Activated CD4-positive, alpha-beta T cell treated with anti-CD3 and anti-CD28 coated beads, Interleukin-2, amount 10 ng/mL, durations not matched to agents 7 days and 5 days (primary cell): ENCODE data around the gene SMCO4. TPM values are rescaled to one million over a fixed set of nuclear protein-coding genes. Genes with fewer than 3 reads are reported as not detected.

Experiments used
- CTCF ChIA-PET: fragments of 350-600 bp; sonication (Branson Sonifier 250); formaldehyde crosslinking; loops from one replicate; lab custom pipeline; 2021; ENCODE audit warnings: antibody characterized with exemption; lab: Charles Lee
- POLR2A ChIA-PET: fragments of 350-600 bp; sonication (Branson Sonifier 250); formaldehyde crosslinking; loops from one replicate; lab custom pipeline; 2021; ENCODE audit warnings: antibody characterized with exemption; lab: Charles Lee
- DNase-seq: peaks from one replicate; pipeline ENCODE4 v3.0.0-alpha.2; 2020
- H3K27ac Mint-ChIP-seq: one replicate; pipeline ENCODE4 v1.8.0; 2021; ENCODE audit warnings: mild to moderate bottlenecking, moderate library complexity, mixed read lengths
- H3K27me3 Mint-ChIP-seq: one replicate; pipeline ENCODE4 v1.8.0; 2021; ENCODE audit warnings: mixed read lengths
- H3K36me3 Mint-ChIP-seq: one replicate; pipeline ENCODE4 v1.8.0; 2021; ENCODE audit warnings: low read depth, mixed read lengths
- H3K4me1 Mint-ChIP-seq: one replicate; pipeline ENCODE4 v1.8.0; 2021; ENCODE audit warnings: mixed read lengths
- H3K4me3 Mint-ChIP-seq: one replicate; pipeline ENCODE4 v1.8.0; 2021; ENCODE audit warnings: mild to moderate bottlenecking, moderate library complexity, mixed read lengths
- H3K9me3 Mint-ChIP-seq: one replicate; pipeline ENCODE4 v1.8.0; 2021; ENCODE audit warnings: mixed read lengths
- total RNA-seq, 2 experiments: library from RNA; stranded (reverse); gene quantifications; one replicate each; pipeline ENCODE4 v1.2.3, GENCODE V29; 2021

The SMCO4 gene
- total RNA-seq, 2 experiments from 2014 or later = 35.4 to 41.9 TPM

- Mint-ChIP-seq H3K27ac (no peak overlapping the region), H3K36me3 (peaks cover 22% of the 10 kb centered on the region), H3K4me1 (peaks cover 39% of the 10 kb centered on the region), H3K4me3 (no peak overlapping the region), H3K9me3 (peaks cover 10% of the 10 kb centered on the region), H3K27me3 (no peaks in the 10 kb centered on the region)
- no peak for DNase-seq
- ChIA-PET POLR2A (no interaction called here), CTCF (no interaction called here)
Observed at GRCh38 chr11:93507517-93507916, 35.7 kb downstream of the SMCO4 start.

- ChIA-PET POLR2A (interaction anchor here (0.6 kb wide), 1 partner anchor 91 kb away, joined by 4 read pairs; no protein-coding TSS in a partner anchor), CTCF (no interaction called here)
- Mint-ChIP-seq H3K27ac (no peak overlapping the region), H3K36me3 (peaks cover 15% of the 10 kb centered on the region), H3K27me3 (no peaks in the 10 kb centered on the region), H3K9me3 (peaks cover 10% of the 10 kb centered on the region), H3K4me3 (no peak overlapping the region), H3K4me1 (peaks cover 21% of the 10 kb centered on the region)
- DNase-seq = no peak
Observed at GRCh38 chr11:93505703-93506102, 37.5 kb downstream of the SMCO4 start.

- peaks cover 14% of the 10 kb centered on the region for H3K4me1 Mint-ChIP-seq
- no peak for DNase-seq
- CTCF ChIA-PET = no interaction called here
- H3K27me3 Mint-ChIP-seq = no peaks in the 10 kb centered on the region
- no peak overlapping the region for H3K27ac Mint-ChIP-seq
- H3K36me3 Mint-ChIP-seq = peaks cover 9% of the 10 kb centered on the region
- POLR2A ChIA-PET = no interaction called here
- H3K4me3 Mint-ChIP-seq = no peak overlapping the region
- peaks cover 5% of the 10 kb centered on the region for H3K9me3 Mint-ChIP-seq
Observed at GRCh38 chr11:93504110-93505095, 38.8 kb downstream of the SMCO4 start.

- ChIA-PET POLR2A (no interaction called here), CTCF (no interaction called here)
- Mint-ChIP-seq H3K9me3 (peaks cover 3% of the 10 kb centered on the region), H3K27me3 (no peaks in the 10 kb centered on the region), H3K27ac (no peak overlapping the region), H3K4me3 (no peak overlapping the region), H3K4me1 (peaks cover 14% of the 10 kb centered on the region), H3K36me3 (peaks cover 11% of the 10 kb centered on the region)
- DNase-seq = no peak
Observed at GRCh38 chr11:93501856-93502255, 41.3 kb downstream of the SMCO4 start.

- no peak overlapping the region for H3K4me3 Mint-ChIP-seq
- no peaks in the 10 kb centered on the region for H3K27me3 Mint-ChIP-seq
- peaks cover 14% of the 10 kb centered on the region for H3K4me1 Mint-ChIP-seq
- H3K27ac Mint-ChIP-seq = no peak overlapping the region
- ChIA-PET POLR2A (no interaction called here), CTCF (no interaction called here)
- peaks cover 3% of the 10 kb centered on the region for H3K9me3 Mint-ChIP-seq
- peaks cover 13% of the 10 kb centered on the region for H3K36me3 Mint-ChIP-seq
- DNase-seq = no peak
Observed at GRCh38 chr11:93500759-93501158, 42.4 kb downstream of the SMCO4 start.

- Mint-ChIP-seq H3K4me1 (no peaks in the 10 kb centered on the region), H3K27me3 (no peaks in the 10 kb centered on the region), H3K27ac (no peak overlapping the region), H3K9me3 (peaks cover 3% of the 10 kb centered on the region), H3K4me3 (no peak overlapping the region), H3K36me3 (peaks cover 12% of the 10 kb centered on the region)
- CTCF ChIA-PET = no interaction called here
- no peak for DNase-seq
- POLR2A ChIA-PET = no interaction called here
Observed at GRCh38 chr11:93498641-93499040, 44.5 kb downstream of the SMCO4 start.

GRCh38 chr11:93498161-93498560, 45.0 kb downstream of the SMCO4 start:
- CTCF ChIA-PET = no interaction called here
- Mint-ChIP-seq H3K36me3 (peaks cover 11% of the 10 kb centered on the region), H3K4me3 (no peak overlapping the region), H3K9me3 (no peaks in the 10 kb centered on the region), H3K27ac (no peak overlapping the region), H3K4me1 (no peaks in the 10 kb centered on the region), H3K27me3 (no peaks in the 10 kb centered on the region)
- POLR2A ChIA-PET = no interaction called here
- no peak for DNase-seq

- no peak overlapping the region for H3K27ac Mint-ChIP-seq
- no peaks in the 10 kb centered on the region for H3K9me3 Mint-ChIP-seq
- H3K4me3 Mint-ChIP-seq = no peak overlapping the region
- no peak for DNase-seq
- H3K36me3 Mint-ChIP-seq = peaks cover 11% of the 10 kb centered on the region
- no peaks in the 10 kb centered on the region for H3K4me1 Mint-ChIP-seq
- H3K27me3 Mint-ChIP-seq = no peaks in the 10 kb centered on the region
- POLR2A ChIA-PET = no interaction called here
- CTCF ChIA-PET = no interaction called here
Observed at GRCh38 chr11:93497596-93497995, 45.6 kb downstream of the SMCO4 start.

GRCh38 chr11:93494357-93494756, 48.8 kb downstream of the SMCO4 start:
- no peak for DNase-seq
- no peaks in the 10 kb centered on the region for H3K4me1 Mint-ChIP-seq
- POLR2A ChIA-PET = no interaction called here
- H3K27ac Mint-ChIP-seq = no peak overlapping the region
- peaks cover 14% of the 10 kb centered on the region for H3K36me3 Mint-ChIP-seq
- no peak overlapping the region for H3K4me3 Mint-ChIP-seq
- no peaks in the 10 kb centered on the region for H3K27me3 Mint-ChIP-seq
- CTCF ChIA-PET = no interaction called here
- no peaks in the 10 kb centered on the region for H3K9me3 Mint-ChIP-seq

GRCh38 chr11:93493252-93493897, 49.8 kb downstream of the SMCO4 start:
- H3K27me3 Mint-ChIP-seq = no peaks in the 10 kb centered on the region
- ChIA-PET CTCF (no interaction called here), POLR2A (no interaction called here)
- no peaks in the 10 kb centered on the region for H3K9me3 Mint-ChIP-seq
- no peaks in the 10 kb centered on the region for H3K4me1 Mint-ChIP-seq
- H3K27ac Mint-ChIP-seq = no peak overlapping the region
- no peak overlapping the region for H3K4me3 Mint-ChIP-seq
- DNase-seq = no peak
- H3K36me3 Mint-ChIP-seq = peaks cover 11% of the 10 kb centered on the region

GRCh38 chr11:93492464-93493251, 50.5 kb downstream of the SMCO4 start:
- no peak overlapping the region for H3K27ac Mint-ChIP-seq
- no peak for DNase-seq
- H3K27me3 Mint-ChIP-seq = no peaks in the 10 kb centered on the region
- H3K4me1 Mint-ChIP-seq = no peaks in the 10 kb centered on the region
- no peaks in the 10 kb centered on the region for H3K9me3 Mint-ChIP-seq
- peaks cover 11% of the 10 kb centered on the region for H3K36me3 Mint-ChIP-seq
- CTCF ChIA-PET = no interaction called here
- POLR2A ChIA-PET = no interaction called here
- no peak overlapping the region for H3K4me3 Mint-ChIP-seq

- H3K4me3 Mint-ChIP-seq = no peak overlapping the region
- no peaks in the 10 kb centered on the region for H3K27me3 Mint-ChIP-seq
- POLR2A ChIA-PET = no interaction called here
- no peak for DNase-seq
- CTCF ChIA-PET = no interaction called here
- no peaks in the 10 kb centered on the region for H3K9me3 Mint-ChIP-seq
- H3K36me3 Mint-ChIP-seq = peaks cover 11% of the 10 kb centered on the region
- H3K27ac Mint-ChIP-seq = peak overlapping the region; percentile 27
- H3K4me1 Mint-ChIP-seq = no peaks in the 10 kb centered on the region
Observed at GRCh38 chr11:93491973-93492372, 51.2 kb downstream of the SMCO4 start.
